ENCODE data around the gene MAPKAP1.
A peak's percentile ranks its signal among the peaks of the same experiment; 100 is the strongest.

Gene MAPKAP1

GRCh38 chr9:125642311-125642710 lies 64.7 kb downstream of the MAPKAP1 start:
- DNase-seq (ENCODE audit: low read depth in 3 of 3): no peak

GRCh38 chr9:125639057-125639456 lies 68.0 kb downstream of the MAPKAP1 start:
- no peak for DNase-seq (ENCODE audit: low read depth in 3 of 3)

- DNase-seq (ENCODE audit: low read depth in 3 of 3): no peak
These were observed 68.6 kb downstream of the MAPKAP1 start for GRCh38 chr9:125638239-125639045.

- no peak for DNase-seq (ENCODE audit: low read depth in 3 of 3)
These were observed 69.8 kb downstream of the MAPKAP1 start for GRCh38 chr9:125637241-125637640.

- no peak for DNase-seq (ENCODE audit: low read depth in 3 of 3)
These were observed 71.1 kb downstream of the MAPKAP1 start for GRCh38 chr9:125635888-125636287.

GRCh38 chr9:125634040-125634717 lies 72.8 kb downstream of the MAPKAP1 start:
- no peak for DNase-seq (ENCODE audit: low read depth in 3 of 3)

- DNase-seq (ENCODE audit: low read depth in 3 of 3): no peak
These were observed 73.8 kb downstream of the MAPKAP1 start for GRCh38 chr9:125633116-125633745.

GRCh38 chr9:125632321-125633115 lies 74.5 kb downstream of the MAPKAP1 start:
- DNase-seq (ENCODE audit: low read depth in 3 of 3): peak; percentile 12 to 30 (median 19)

GRCh38 chr9:125631391-125632085 lies 75.5 kb downstream of the MAPKAP1 start:
- DNase-seq (ENCODE audit: low read depth in 3 of 3): peak in 1 of 3 experiments; percentile 11

GRCh38 chr9:125630436-125630835 lies 76.6 kb downstream of the MAPKAP1 start:
- DNase-seq (ENCODE audit: low read depth in 3 of 3): no peak

GRCh38 chr9:125629446-125629845 lies 77.6 kb downstream of the MAPKAP1 start:
- no peak for DNase-seq (ENCODE audit: low read depth in 3 of 3)

GRCh38 chr9:125626187-125626586 lies 80.8 kb downstream of the MAPKAP1 start:
- DNase-seq (ENCODE audit: low read depth in 3 of 3): no peak

- DNase-seq (ENCODE audit: low read depth in 3 of 3): no peak
These were observed 85.8 kb downstream of the MAPKAP1 start for GRCh38 chr9:125621170-125621569.

- DNase-seq (ENCODE audit: low read depth in 3 of 3): no peak
These were observed 86.8 kb downstream of the MAPKAP1 start for GRCh38 chr9:125620216-125620615.

GRCh38 chr9:125617087-125617486 lies 89.9 kb downstream of the MAPKAP1 start:
- no peak for DNase-seq (ENCODE audit: low read depth in 3 of 3)

- DNase-seq (ENCODE audit: low read depth in 3 of 3): no peak
These were observed 93.9 kb downstream of the MAPKAP1 start for GRCh38 chr9:125613141-125613540.

- DNase-seq (ENCODE audit: low read depth in 3 of 3): no peak
These were observed 94.4 kb downstream of the MAPKAP1 start for GRCh38 chr9:125612616-125613015.

- no peak for DNase-seq (ENCODE audit: low read depth in 3 of 3)
These were observed 95.8 kb downstream of the MAPKAP1 start for GRCh38 chr9:125611121-125611765.

GRCh38 chr9:125609744-125610143 lies 97.3 kb downstream of the MAPKAP1 start:
- DNase-seq (ENCODE audit: low read depth in 3 of 3): no peak

- DNase-seq (ENCODE audit: low read depth in 3 of 3): no peak
These were observed 98.4 kb downstream of the MAPKAP1 start for GRCh38 chr9:125608489-125609224.

All from stimulated activated CD4-positive, alpha-beta T cell treated with anti-CD3 and anti-CD28 coated beads, TNF-alpha, amount 100 ng/mL, for 24 hours (primary cell).